Muscle layer of colon (tissue), 2 donors: ENCODE data around the gene DHRS7C.
"Not testable (repeated sequence)": the region's sequence is repeated elsewhere in the genome, so short reads cannot be mapped to it uniquely, and the experiment has no call there.

Experiments used
- H3K27ac ChIP-seq: one replicate; pipeline ENCODE4 v1.7.0; 2013; ENCODE audit warnings: low read depth, mild to moderate bottlenecking, low read length, moderate library complexity
- H3K27me3 ChIP-seq, 2 donors: one replicate each; pipeline ENCODE4 v1.7.0; 2013; ENCODE audit warnings: low read length in 2 of 2, mild to moderate bottlenecking in 2 of 2; ENCODE audit not compliant: insufficient read depth in 2 of 2, control insufficient read depth in 1 of 2
- H3K36me3 ChIP-seq: one replicate; pipeline ENCODE4 v1.7.0; 2013; ENCODE audit warnings: mild to moderate bottlenecking, low read length; ENCODE audit not compliant: insufficient read depth
- H3K4me1 ChIP-seq: one replicate; pipeline ENCODE4 v1.7.0; 2013; ENCODE audit warnings: mild to moderate bottlenecking, low read length; ENCODE audit not compliant: insufficient read depth
- H3K4me3 ChIP-seq, 2 donors: one replicate each; pipeline ENCODE4 v1.7.0; 2013; ENCODE audit warnings: low read length in 2 of 2, low read depth in 1 of 2, mild to moderate bottlenecking in 1 of 2, moderate library complexity in 1 of 2
- H3K9ac ChIP-seq: one replicate; pipeline ENCODE4 v1.7.0; 2013; ENCODE audit warnings: low read length
- H3K9me3 ChIP-seq: one replicate; pipeline ENCODE4 v1.7.0; 2013; ENCODE audit warnings: mild to moderate bottlenecking, low read length
- donor health status: abdominal sarcoma.
- donor health status: Adenocarcinoma of cecum.

DHRS7C gene

GRCh38 chr17:9805769-9806168, 14.4 kb upstream of the DHRS7C start:
- Histone ChIP-seq H3K9me3 (no peaks in the 10 kb centered on the region), H3K27ac (no peak overlapping the region)

GRCh38 chr17:9802697-9803096, 11.3 kb upstream of the DHRS7C start:
- Histone ChIP-seq H3K9me3 (no peaks in the 10 kb centered on the region), H3K4me3 (no peak overlapping the region), H3K36me3 (no peaks in the 10 kb centered on the region), H3K27me3 (no peaks in the 10 kb centered on the region), H3K4me1 (no peaks in the 10 kb centered on the region), H3K27ac (no peak overlapping the region), H3K9ac (no peak overlapping the region)

More at GRCh38 chr17:9805769-9806168, 14.4 kb upstream of the DHRS7C start:
- Histone ChIP-seq H3K4me1 (no peaks in the 10 kb centered on the region), H3K9ac (no peak overlapping the region), H3K27me3 (no peaks in the 10 kb centered on the region), H3K4me3 (no peak overlapping the region), H3K36me3 (no peaks in the 10 kb centered on the region)

DNA sequence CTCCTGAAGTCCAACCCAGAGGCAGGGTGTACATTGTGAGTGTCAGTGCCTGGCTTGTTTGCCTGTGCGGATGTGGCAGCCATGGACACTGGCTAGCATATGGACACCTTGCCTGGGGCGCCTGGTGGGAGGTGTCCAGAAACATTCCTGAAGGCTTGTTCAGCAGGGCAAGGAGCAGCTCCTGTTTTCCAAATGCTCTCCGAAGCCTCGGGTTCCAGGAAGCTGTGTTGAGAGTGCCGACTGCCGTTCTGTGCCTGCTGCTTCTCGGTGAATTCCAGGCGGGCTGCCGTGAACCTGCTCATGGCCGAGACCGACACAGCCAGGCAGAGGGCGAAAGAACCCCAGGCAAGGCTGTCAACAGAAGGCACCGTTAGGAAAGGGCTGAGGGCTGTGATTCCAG, 10.9 kb upstream of the DHRS7C start:
- H3K36me3 ChIP-seq, result no peaks in the 10 kb centered on the region
- no peak overlapping the region for H3K9ac ChIP-seq
- no peak overlapping the region for H3K4me3 ChIP-seq
- no peaks in the 10 kb centered on the region for H3K27me3 ChIP-seq
- H3K27ac ChIP-seq, result no peak overlapping the region
- H3K9me3 ChIP-seq, result no peaks in the 10 kb centered on the region
- H3K4me1 ChIP-seq, result no peaks in the 10 kb centered on the region

- Histone ChIP-seq H3K27ac (no peak overlapping the region), H3K9ac (no peak overlapping the region), H3K36me3 (no peaks in the 10 kb centered on the region), H3K27me3 (no peaks in the 10 kb centered on the region), H3K4me1 (no peaks in the 10 kb centered on the region), H3K4me3 (no peak overlapping the region), H3K9me3 (no peaks in the 10 kb centered on the region)
These were observed 10.1 kb upstream of the DHRS7C start for GRCh38 chr17:9801505-9801904.

GRCh38 chr17:9798724-9799123, 7.3 kb upstream of the DHRS7C start:
- H3K27me3 ChIP-seq, result no peaks in the 10 kb centered on the region
- no peak overlapping the region for H3K4me3 ChIP-seq

GRCh38 chr17:9798008-9798407, 6.6 kb upstream of the DHRS7C start:
- no peaks in the 10 kb centered on the region for H3K36me3 ChIP-seq
- no peaks in the 10 kb centered on the region for H3K27me3 ChIP-seq
- H3K9ac ChIP-seq, result no peak overlapping the region
- H3K27ac ChIP-seq, result no peak overlapping the region
- no peaks in the 10 kb centered on the region for H3K4me1 ChIP-seq
- H3K4me3 ChIP-seq, result no peak overlapping the region
- H3K9me3 ChIP-seq, result no peaks in the 10 kb centered on the region

More at GRCh38 chr17:9798724-9799123, 7.3 kb upstream of the DHRS7C start:
- no peaks in the 10 kb centered on the region for H3K36me3 ChIP-seq
- H3K9ac ChIP-seq, result no peak overlapping the region
- no peaks in the 10 kb centered on the region for H3K4me1 ChIP-seq
- H3K9me3 ChIP-seq, result no peaks in the 10 kb centered on the region
- H3K27ac ChIP-seq, result no peak overlapping the region

GRCh38 chr17:9792181-9792840, 919 bp upstream of the DHRS7C start:
- Histone ChIP-seq H3K27me3 (no peaks in the 10 kb centered on the region), H3K9ac (no peak overlapping the region), H3K36me3 (no peaks in the 10 kb centered on the region), H3K4me3 (no peak overlapping the region), H3K9me3 (no peaks in the 10 kb centered on the region), H3K27ac (no peak overlapping the region), H3K4me1 (peaks cover 9% of the 10 kb centered on the region)

DNA sequence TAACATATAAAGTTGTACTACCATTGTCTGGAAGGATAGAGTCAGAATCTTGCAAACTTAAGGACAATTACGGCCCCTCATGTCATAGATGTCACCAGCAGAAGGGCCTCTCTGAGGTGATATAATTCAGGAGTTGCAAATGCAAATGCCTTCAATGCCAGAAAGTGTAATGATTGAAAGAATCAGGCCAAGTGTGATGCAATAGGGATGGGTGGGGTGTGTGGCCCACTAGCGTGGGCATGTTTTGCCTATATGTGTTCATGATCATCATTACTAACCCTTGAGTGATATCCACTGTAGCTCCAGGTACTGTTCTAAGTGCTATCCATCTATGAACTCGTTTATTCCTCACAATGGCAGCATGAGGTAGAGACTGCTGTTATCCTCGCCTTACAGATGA, 1.1 kb downstream of the DHRS7C start:
- Histone ChIP-seq H3K36me3 (no peaks in the 10 kb centered on the region), H3K27me3 (no peaks in the 10 kb centered on the region), H3K27ac (no peak overlapping the region), H3K4me3 (no peak overlapping the region), H3K4me1 (peaks cover 9% of the 10 kb centered on the region), H3K9me3 (no peaks in the 10 kb centered on the region), H3K9ac (no peak overlapping the region)

- no peak overlapping the region for H3K9ac ChIP-seq
- peaks cover 9% of the 10 kb centered on the region for H3K4me1 ChIP-seq
- H3K4me3 ChIP-seq, result no peak overlapping the region
These were observed 2.8 kb downstream of the DHRS7C start for GRCh38 chr17:9788601-9789000.

DNA sequence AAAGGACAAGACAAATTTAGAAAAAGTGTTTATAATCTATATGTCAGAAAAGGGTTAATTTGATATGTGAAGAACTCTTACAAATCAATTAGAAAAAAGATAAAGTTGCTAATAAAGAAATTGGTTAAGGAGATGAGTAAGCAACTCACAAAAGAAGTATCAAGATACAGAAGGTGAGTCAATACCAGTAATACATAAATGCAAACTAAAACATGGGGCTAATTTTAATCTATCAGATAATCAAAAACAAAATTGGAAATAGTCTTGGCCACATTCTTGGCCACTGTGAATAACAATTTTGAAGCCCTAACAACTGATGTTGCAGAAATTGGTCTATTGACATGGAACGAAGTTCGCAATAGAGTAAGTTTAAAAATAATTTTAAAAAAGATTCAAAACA, 6.8 kb downstream of the DHRS7C start:
- Histone ChIP-seq H3K4me3 (no peak overlapping the region), H3K4me1 (no peaks in the 10 kb centered on the region), H3K27ac (no peak overlapping the region), H3K9me3 (no peaks in the 10 kb centered on the region), H3K9ac (no peak overlapping the region), H3K27me3 (no peaks in the 10 kb centered on the region), H3K36me3 (no peaks in the 10 kb centered on the region)

More at GRCh38 chr17:9788601-9789000, 2.8 kb downstream of the DHRS7C start:
- no peaks in the 10 kb centered on the region for H3K27me3 ChIP-seq
- H3K27ac ChIP-seq, result no peak overlapping the region
- no peaks in the 10 kb centered on the region for H3K9me3 ChIP-seq
- H3K36me3 ChIP-seq, result no peaks in the 10 kb centered on the region

- H3K9me3 ChIP-seq, H3K27ac ChIP-seq, H3K27me3 ChIP-seq, H3K36me3 ChIP-seq, H3K9ac ChIP-seq, H3K4me3 ChIP-seq, H3K4me1 ChIP-seq: not testable (repeated sequence)
These were observed 7.9 kb downstream of the DHRS7C start for GRCh38 chr17:9783465-9783864.

DNA sequence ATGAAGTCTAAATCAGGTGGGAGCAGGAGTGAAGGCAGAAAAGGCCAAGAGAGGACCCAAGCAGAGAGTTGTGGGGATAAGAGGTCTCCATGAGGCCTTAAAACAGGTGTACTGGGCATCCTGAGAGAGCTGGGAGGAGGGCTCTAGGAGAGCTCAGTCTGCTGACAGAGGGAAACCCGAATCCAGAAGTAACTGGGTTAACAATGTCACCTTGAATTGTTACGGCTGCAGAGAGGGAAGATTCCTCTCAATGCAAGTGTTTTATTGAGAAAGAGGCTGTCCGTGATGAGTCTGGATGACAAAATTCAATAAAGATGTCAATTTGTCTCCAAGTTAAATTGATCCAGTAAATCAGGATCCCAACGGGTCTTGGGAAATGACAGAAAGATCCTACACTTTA, 8.3 kb downstream of the DHRS7C start:
- no peak overlapping the region for H3K4me3 ChIP-seq
- H3K9ac ChIP-seq, result no peak overlapping the region
- H3K4me1 ChIP-seq, result no peaks in the 10 kb centered on the region
- H3K9me3 ChIP-seq, result no peaks in the 10 kb centered on the region
- H3K36me3 ChIP-seq, result no peaks in the 10 kb centered on the region
- no peaks in the 10 kb centered on the region for H3K27me3 ChIP-seq
- H3K27ac ChIP-seq, result no peak overlapping the region
